ENCODE measurements around the gene STXBP5. TPM values are rescaled to one million over a fixed set of nuclear protein-coding genes. Genes with fewer than 3 reads are reported as not detected.

Gene STXBP5
- total RNA-seq, 1 donor from 2014 or later = 13.8 TPM

- DNase-seq (ENCODE audit: missing footprints) (no peak), ATAC-seq (no peak)
- intact Hi-C loops (cut with DNase I) = loop anchor here (5.0 kb wide), 1 partner anchor 776 kb away; no protein-coding TSS in a partner anchor
These were observed 186.8 kb downstream of the STXBP5 start for GRCh38 chr6:147390909-147391536.

- ATAC-seq (no peak), DNase-seq (ENCODE audit: missing footprints) (no peak)
- intact Hi-C loops (cut with DNase I) = loop anchor here (5.0 kb wide), 1 partner anchor 774 kb away; no protein-coding TSS in a partner anchor
These were observed 188.9 kb downstream of the STXBP5 start for GRCh38 chr6:147392917-147393625.

DNA sequence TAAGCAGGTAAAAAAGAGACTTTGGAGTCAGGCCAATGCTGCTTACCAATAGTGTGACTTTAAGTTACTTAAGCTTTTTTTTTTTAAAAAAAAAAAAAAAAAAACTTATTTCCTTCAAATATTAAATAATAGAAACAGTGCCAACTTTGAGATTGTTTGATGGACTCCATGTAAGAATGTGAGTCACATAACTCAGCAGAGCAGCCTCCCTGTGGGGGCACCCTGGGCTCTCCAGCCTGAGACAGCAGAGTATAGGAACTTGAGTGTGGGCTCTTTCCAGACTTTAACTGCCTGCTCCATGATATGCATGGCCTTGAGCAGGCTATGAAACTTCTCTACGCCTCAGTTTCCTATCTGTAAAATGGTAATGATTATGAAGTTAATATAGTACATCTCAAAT is 190.9 kb downstream of the STXBP5 start:
- DNase-seq (ENCODE audit: missing footprints) = no peak
- intact Hi-C loops (cut with DNase I) = no loop called here

DNA sequence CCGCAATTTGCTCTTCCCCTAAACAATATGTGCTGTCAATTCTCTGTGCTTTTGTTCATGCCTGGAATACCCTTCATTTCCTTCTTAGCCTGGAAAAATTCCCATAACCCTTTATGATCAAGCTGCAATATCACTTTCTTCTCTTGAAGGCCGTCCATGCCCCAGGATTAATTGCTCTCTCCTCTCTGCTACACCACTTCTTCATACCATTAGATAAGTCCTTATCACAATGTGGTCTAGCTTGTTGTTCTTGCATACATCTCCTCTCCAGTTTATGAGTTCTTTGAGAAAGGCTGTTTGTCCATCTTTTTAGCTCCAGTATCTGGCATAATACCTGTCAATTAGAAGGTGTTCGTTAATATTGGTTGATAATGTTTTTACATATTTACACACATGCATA is 193.1 kb downstream of the STXBP5 start:
- ATAC-seq = no peak
- DNase-seq (ENCODE audit: missing footprints) = no peak
- intact Hi-C loops (cut with DNase I) = no loop called here

More for the DNA sequence above, 190.9 kb downstream of the STXBP5 start:
- ATAC-seq = no peak

DNA sequence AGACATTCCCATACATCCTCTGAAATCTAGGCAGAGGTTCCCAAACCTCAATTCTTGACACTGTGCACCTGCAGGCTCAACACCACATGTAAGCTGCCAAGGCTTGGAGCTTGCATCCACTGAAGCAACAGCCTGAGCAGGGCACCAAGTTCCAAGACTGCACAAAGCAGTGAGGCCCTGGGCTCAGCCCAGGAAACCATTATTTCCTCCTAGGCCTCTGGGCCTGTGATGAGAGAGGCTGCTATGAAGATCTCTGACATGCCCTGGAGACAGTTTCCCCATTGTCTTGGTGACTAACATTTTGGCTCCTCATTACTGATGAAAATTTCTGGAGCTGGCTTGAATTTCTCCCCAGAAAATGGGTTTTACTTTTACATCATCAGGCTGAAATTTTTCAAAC is 196.8 kb downstream of the STXBP5 start:
- intact Hi-C loops (cut with DNase I) = no loop called here
- DNase-seq (ENCODE audit: missing footprints) = no peak
- ATAC-seq = no peak

GRCh38 chr6:147401779-147402178 is 197.6 kb downstream of the STXBP5 start:
- intact Hi-C loops (cut with DNase I) = no loop called here
- ATAC-seq = no peak
- no peak for DNase-seq (ENCODE audit: missing footprints)

GRCh38 chr6:147406783-147407182 is 202.6 kb downstream of the STXBP5 start:
- ATAC-seq (no peak), DNase-seq (ENCODE audit: missing footprints) (no peak)
- intact Hi-C loops (cut with DNase I) = no loop called here

DNA sequence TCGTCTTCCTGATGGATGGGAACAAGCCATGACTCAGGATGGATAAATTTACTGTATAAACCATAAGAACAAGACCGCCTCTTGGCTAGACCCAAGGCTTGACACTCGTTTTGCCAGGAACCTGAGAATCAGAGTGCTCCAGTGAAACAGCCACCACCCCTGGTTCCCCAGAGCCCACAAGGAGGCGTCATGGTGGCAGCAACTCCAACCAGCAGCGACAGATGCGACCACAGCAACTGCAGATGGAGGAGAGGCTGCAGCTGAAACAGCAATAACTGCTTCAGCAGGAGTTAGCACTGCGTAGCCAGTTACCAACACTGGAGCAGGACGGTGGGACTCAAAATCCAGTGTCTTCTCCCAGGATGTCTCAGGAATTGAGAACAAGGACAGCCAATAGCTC is 203.4 kb downstream of the STXBP5 start:
- ATAC-seq (no peak), DNase-seq (ENCODE audit: missing footprints) (no peak)
- intact Hi-C loops (cut with DNase I) = no loop called here

DNA sequence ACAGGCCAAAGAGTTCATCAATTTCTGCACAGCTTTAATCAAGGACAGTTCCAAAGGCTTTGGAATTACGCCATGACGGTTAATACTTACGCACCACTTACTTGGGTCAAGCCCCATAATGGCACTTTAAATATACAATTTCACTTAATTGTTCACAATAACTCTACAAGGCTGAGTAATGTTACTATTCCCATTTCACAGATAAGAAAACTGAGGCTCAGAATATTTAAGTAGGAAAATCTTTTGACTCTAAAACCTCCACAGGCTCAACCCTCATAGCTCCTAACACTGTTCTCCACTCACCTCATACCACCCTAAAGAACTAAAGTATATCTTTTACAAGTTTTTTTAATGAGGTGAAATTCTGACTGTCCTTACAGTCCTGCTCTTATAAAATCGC is 212.4 kb downstream of the STXBP5 start:
- intact Hi-C loops (cut with DNase I) = no loop called here
- ATAC-seq (no peak), DNase-seq (ENCODE audit: missing footprints) (no peak)

DNA sequence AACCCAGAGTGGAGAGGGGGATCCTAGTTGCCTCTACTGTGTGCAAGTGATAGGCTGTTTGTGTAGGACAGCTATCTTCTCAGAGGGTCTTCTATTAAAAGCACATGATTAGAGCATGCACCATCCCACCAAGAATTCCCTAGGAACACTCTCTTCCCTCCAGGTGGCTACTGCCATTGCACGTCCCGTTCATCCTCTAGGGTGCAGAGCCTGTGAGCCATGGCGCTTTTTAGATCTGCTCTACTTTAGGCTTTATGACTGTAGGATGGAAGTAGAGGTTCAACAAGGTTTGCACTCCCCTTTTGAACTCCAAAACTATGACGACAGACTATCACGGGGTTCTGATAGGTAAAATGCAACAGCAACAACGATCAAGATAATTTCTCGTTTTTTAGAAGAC is 213.7 kb downstream of the STXBP5 start:
- ATAC-seq = no peak
- no peak for DNase-seq (ENCODE audit: missing footprints)
- intact Hi-C loops (cut with DNase I) = no loop called here

GRCh38 chr6:147418523-147418922 is 214.3 kb downstream of the STXBP5 start:
- DNase-seq (ENCODE audit: missing footprints) (no peak), ATAC-seq (no peak)
- intact Hi-C loops (cut with DNase I) = no loop called here

GRCh38 chr6:147421903-147422302 is 217.7 kb downstream of the STXBP5 start:
- intact Hi-C loops (cut with DNase I) = no loop called here
- no peak for DNase-seq (ENCODE audit: missing footprints)
- no peak for ATAC-seq

- ATAC-seq (no peak), DNase-seq (ENCODE audit: missing footprints) (no peak)
- intact Hi-C loops (cut with DNase I) = no loop called here
These were observed 218.9 kb downstream of the STXBP5 start for GRCh38 chr6:147423111-147423510.

- DNase-seq (ENCODE audit: missing footprints) (no peak), ATAC-seq (no peak)
- intact Hi-C loops (cut with DNase I) = no loop called here
These were observed 225.6 kb downstream of the STXBP5 start for GRCh38 chr6:147429794-147430193.

GRCh38 chr6:147430811-147431210 is 226.6 kb downstream of the STXBP5 start:
- no peak for ATAC-seq
- intact Hi-C loops (cut with DNase I) = no loop called here
- no peak for DNase-seq (ENCODE audit: missing footprints)

GRCh38 chr6:147434076-147434475 is 229.9 kb downstream of the STXBP5 start:
- intact Hi-C loops (cut with DNase I) = no loop called here
- DNase-seq (ENCODE audit: missing footprints) = no peak
- ATAC-seq = no peak

GRCh38 chr6:147434516-147434915 is 230.3 kb downstream of the STXBP5 start:
- DNase-seq (ENCODE audit: missing footprints) (no peak), ATAC-seq (no peak)
- intact Hi-C loops (cut with DNase I) = no loop called here

- ATAC-seq (no peak), DNase-seq (ENCODE audit: missing footprints) (no peak)
- intact Hi-C loops (cut with DNase I) = no loop called here
These were observed 233.4 kb downstream of the STXBP5 start for GRCh38 chr6:147437615-147438014.

DNA sequence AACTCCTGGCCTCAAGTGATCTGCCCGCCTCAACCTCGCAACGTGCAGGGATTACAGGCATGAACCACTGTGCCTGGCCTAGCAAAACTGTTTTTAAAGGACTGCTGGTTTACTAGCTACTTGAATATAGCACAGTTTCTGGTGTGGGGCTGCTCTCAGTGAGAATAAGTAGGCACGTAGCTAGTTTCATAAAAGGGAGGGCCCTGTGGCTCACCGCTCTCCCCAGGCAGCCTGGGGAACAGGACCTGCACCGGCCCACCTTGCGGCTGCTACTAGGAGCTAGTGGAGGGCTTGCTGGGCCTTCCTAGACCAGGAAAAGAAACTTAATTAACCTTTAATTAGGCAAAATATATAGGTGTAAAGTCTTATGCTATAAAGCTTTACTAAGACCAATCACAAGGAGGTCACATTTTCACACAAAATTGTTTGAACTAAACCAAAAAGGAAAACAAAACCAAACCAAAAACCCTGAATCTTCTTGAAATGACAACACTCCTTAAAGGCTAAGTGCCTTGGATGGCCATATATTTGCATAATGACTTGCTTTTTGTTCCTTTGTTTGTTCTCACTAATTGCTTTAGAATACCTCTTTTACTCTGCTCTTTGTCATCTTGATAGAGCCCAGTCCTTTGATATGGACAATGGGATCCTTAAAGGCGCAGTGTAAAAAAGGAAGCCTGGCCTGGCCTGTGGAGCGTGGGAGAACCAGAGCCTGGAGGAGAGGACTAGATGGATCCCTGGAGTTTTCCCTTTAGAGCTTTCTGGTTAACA is 234.7 kb downstream of the STXBP5 start:
- intact Hi-C loops (cut with DNase I) = no loop called here
- DNase-seq (ENCODE audit: missing footprints) (no peak), ATAC-seq (no peak)
